ENCODE data around the gene ST8SIA1. TPM values are rescaled to one million over a fixed set of nuclear protein-coding genes. Genes with fewer than 3 reads are reported as not detected.

The ST8SIA1 gene
- total RNA-seq, 1 experiment from 2014 or later = not detected

- no peaks in the 10 kb centered on the region for H3K9me3 ChIP-seq (ENCODE audit: low read length)
- BruUV-seq (replicated peaks) = no TSS peak
- no peak overlapping the region for H3K4me2 ChIP-seq (ENCODE audit: low read length)
- ChIA-PET CTCF (no interaction called here), POLR2A (ENCODE audit: unreplicated experiment) (interaction anchor here (0.6 kb wide), 1 partner anchor 42 kb away, joined by 5 read pairs; no protein-coding TSS in a partner anchor)
- TF ChIP-seq EZH2 (IDR thresholded peaks at IDR 0.05; ENCODE audit: low read length, unreplicated experiment) = no peak
- no peak for TF ChIP-seq EZH2phosphoT487 (IDR thresholded peaks at IDR 0.05; ENCODE audit: borderline replicate concordance, low read length)
- no peak for TF ChIP-seq CTCF (conservative IDR thresholded peaks at IDR 0.05; ENCODE audit: low read depth, low read length)
- H3F3A ChIP-seq (ENCODE audit: low read length, unreplicated experiment) = no peaks in the 10 kb centered on the region
- no peaks in the 10 kb centered on the region for H3K9me2 ChIP-seq (replicated peaks; ENCODE audit: low read length)
- H3K27ac ChIP-seq (ENCODE audit: low read length) = no peak overlapping the region
- peak; percentile 18 for DNase-seq
- no peak for ATAC-seq
- H3K4me1 ChIP-seq (ENCODE audit: insufficient read depth, low read length) = peaks cover 7% of the 10 kb centered on the region
- no peak overlapping the region for H3K9ac ChIP-seq (ENCODE audit: low read length)
- H4K20me1 ChIP-seq (ENCODE audit: low read length) = no peaks in the 10 kb centered on the region
- no peaks in the 10 kb centered on the region for H3K27me3 ChIP-seq (ENCODE audit: low read length)
- no peak overlapping the region for H2AFZ ChIP-seq (ENCODE audit: low read length)
- intact Hi-C loops (cut with micrococcal nuclease) = no loop called here
- H3K79me2 ChIP-seq (ENCODE audit: low read length) = no peaks in the 10 kb centered on the region
- H3K36me3 ChIP-seq (ENCODE audit: low read depth, low read length) = no peaks in the 10 kb centered on the region
- H3K4me3 ChIP-seq (ENCODE audit: low read length) = no peak overlapping the region
Measured at GRCh38 chr12:22318108-22318737, 16.3 kb downstream of the ST8SIA1 start.

- H3F3A ChIP-seq (ENCODE audit: low read length, unreplicated experiment) = no peaks in the 10 kb centered on the region
Measured at GRCh38 chr12:22313963-22314330, 20.6 kb downstream of the ST8SIA1 start.

More at GRCh38 chr12:22313963-22314330, 20.6 kb downstream of the ST8SIA1 start:
- Histone ChIP-seq H3K4me3 (ENCODE audit: low read length) (no peak overlapping the region), H3K27ac (ENCODE audit: low read length) (no peak overlapping the region), H3K27me3 (ENCODE audit: low read length) (no peaks in the 10 kb centered on the region), H2AFZ (ENCODE audit: low read length) (no peak overlapping the region), H4K20me1 (ENCODE audit: low read length) (no peaks in the 10 kb centered on the region), H3K36me3 (ENCODE audit: low read depth, low read length) (no peaks in the 10 kb centered on the region), H3K4me2 (ENCODE audit: low read length) (no peak overlapping the region), H3K9ac (ENCODE audit: low read length) (no peak overlapping the region), H3K9me3 (ENCODE audit: low read length) (no peaks in the 10 kb centered on the region), H3K9me2 (replicated peaks; ENCODE audit: low read length) (no peaks in the 10 kb centered on the region), H3K4me1 (ENCODE audit: insufficient read depth, low read length) (peaks cover 25% of the 10 kb centered on the region), H3K79me2 (ENCODE audit: low read length) (no peaks in the 10 kb centered on the region)
- CTCF ChIA-PET = no interaction called here
- ATAC-seq (no peak), DNase-seq (no peak)
- no TSS peak for BruUV-seq (replicated peaks)
- intact Hi-C loops (cut with micrococcal nuclease) = no loop called here
- TF ChIP-seq EZH2 (IDR thresholded peaks at IDR 0.05; ENCODE audit: low read length, unreplicated experiment) (no peak), CTCF (conservative IDR thresholded peaks at IDR 0.05; ENCODE audit: low read depth, low read length) (no peak)
- POLR2A ChIA-PET (ENCODE audit: unreplicated experiment) = no interaction called here

All from PC-3 (cell line).